HG02588 (cell line): ENCODE results near the gene COPE.

Experiments used
- ATAC-seq: cut with Tn5 transposase; IDR thresholded peaks from one replicate; pipeline ENCODE4 v1.9.1; 2021; ENCODE audit warnings: mild to moderate bottlenecking, moderate library complexity; ENCODE audit not compliant: unreplicated experiment

COPE gene

GRCh38 chr19:18895038-18895823 lies 24.0 kb downstream of the COPE start:
- ATAC-seq = no peak

DNA sequence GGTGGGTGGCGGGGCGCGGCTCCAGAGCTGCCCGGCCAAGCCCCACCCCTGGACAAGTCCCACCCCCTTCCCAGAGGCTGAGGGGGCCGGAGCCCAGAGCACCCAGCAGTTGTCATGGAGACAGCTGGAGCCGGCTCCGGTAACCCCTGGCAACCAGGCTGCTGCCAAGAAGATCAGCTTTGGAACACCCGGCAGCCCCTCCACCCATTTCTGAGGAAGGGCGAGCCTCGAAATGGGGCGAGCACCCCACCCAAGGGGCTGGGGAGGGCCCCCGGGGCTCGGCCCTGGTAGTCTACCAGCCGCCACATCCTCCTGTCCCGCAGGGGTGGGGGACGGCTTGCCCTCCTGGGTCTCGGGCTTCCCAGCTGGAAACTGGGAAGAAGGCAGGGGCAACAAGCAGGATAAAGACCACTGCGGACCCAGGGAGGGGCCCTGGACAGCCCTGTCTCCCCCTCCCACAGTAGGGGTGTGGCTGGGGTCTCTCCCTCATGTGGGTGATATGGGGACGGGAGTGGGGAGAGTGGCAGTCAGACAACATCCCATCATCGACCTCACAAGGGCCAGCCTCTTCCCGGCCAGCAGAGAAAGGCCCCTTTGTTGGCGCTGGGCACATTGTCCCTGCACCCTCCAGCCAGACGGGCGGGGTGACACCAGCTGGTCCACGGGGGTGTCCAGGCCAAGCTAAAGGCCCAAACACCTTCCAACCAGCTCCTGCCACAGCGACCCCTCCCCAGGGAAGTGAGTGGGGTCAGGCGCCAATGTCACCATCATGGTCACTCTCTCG lies 24.7 kb downstream of the COPE start:
- ATAC-seq = no peak

DNA sequence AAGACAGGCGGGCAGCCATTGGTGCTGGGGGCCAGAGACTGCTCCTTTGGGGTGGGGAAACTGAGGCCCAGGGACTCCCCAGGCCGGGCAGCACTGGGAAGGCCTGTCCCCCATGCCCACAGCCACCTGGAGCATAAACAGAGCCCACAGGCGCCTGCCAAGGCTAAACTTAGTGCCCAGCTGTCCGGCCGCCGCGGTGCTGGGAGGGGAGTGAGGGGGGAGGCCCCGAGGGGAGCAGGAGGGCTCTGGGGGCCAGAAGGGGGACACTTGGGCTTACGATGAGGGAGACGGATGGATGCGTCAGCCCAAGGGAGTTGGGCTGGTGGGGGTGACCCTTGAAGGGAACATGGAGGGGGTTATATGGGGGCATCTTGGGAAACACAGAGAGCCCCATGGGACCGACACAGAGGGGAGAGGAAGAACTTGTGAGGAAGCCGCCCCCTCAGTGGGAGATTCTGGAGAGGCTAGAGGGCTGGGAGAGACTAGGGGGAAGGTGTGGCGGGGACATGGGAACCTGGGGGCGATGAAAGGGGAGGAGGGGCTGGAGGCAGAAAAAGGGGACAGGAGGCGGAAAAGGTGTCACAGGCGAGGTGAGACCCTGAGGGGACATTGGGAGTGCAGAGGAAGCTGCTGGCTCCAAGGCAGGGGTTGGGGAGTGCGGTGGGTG lies 25.5 kb downstream of the COPE start:
- ATAC-seq = no peak

DNA sequence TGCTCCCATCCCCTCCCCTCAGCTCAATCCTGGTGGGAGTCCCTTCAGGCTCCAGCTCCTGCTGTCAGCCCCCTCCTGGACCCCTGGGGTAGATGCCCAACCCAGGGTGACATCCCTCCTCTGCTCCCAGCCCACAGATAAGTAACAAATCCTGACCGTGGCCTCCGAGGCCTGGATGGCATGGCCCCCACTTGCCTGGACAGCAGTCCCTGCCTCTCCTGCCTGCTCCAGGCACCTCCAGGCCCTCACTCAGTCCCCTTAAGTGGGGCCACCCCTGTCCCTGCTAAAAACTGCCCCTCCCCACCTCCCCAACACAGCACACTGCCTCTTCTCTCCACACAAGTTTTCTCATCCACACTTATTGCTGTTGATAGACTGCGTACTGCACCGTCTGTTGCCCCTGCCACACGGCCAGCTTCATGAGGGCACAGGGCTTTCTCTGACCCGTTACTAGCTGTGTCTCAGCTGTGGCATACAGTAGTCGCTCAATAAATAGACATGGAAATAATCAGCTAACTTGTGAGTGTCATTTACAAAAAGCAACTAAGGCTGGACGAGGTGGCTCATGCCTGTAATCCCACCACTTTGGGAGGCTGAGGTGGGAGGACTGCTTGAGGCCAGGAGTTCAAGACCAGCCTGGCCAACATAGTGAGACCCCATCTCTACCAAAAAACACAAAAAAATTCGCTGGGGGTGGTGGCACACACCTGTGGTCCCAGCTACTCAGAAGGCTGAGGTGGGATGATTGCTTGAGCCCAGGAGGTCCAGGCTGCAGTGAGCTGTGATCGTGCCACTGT lies 29.0 kb downstream of the COPE start:
- ATAC-seq = no peak

GRCh38 chr19:18886972-18887371 lies 32.2 kb downstream of the COPE start:
- ATAC-seq = no peak

DNA sequence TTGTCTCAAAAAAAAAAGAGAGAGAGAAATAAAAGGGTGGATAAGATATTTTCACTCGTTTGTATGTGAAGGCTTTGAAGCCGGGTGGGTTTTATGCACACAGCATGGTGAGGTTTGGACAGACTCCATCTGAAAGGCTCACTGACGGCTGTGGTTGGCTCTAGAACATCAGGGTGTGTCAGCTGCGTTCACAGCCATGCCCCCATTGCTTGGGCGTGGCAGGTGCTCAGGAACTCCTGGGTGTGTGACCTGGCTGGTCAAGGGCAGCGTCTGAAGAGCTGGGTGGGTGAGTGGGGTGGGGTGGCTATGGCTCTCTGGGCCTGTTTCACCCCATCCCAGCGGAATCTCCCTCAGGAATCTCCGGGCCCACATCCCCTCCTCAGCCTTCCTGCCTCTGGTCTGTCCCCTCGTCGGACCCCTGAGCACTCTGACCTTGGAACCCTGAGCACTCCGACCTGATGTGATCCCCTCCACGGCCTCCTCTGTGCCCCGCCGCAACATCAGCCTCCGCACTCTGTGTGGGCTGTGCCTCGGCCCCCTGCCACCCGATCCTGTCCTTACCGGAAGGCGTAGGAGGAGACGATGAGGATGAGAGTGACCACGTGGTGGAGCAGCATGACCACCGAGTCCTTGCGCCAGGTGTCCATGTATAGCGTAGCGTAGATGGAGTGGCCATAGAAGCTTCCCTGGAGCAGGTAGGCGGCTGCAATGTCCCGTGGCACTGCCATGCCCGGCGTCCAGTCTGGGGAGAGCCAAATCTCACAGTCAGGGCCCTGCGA lies 35.5 kb downstream of the COPE start:
- ATAC-seq = no peak

- no peak for ATAC-seq
Observed at GRCh38 chr19:18881491-18881890, 37.7 kb downstream of the COPE start.

DNA sequence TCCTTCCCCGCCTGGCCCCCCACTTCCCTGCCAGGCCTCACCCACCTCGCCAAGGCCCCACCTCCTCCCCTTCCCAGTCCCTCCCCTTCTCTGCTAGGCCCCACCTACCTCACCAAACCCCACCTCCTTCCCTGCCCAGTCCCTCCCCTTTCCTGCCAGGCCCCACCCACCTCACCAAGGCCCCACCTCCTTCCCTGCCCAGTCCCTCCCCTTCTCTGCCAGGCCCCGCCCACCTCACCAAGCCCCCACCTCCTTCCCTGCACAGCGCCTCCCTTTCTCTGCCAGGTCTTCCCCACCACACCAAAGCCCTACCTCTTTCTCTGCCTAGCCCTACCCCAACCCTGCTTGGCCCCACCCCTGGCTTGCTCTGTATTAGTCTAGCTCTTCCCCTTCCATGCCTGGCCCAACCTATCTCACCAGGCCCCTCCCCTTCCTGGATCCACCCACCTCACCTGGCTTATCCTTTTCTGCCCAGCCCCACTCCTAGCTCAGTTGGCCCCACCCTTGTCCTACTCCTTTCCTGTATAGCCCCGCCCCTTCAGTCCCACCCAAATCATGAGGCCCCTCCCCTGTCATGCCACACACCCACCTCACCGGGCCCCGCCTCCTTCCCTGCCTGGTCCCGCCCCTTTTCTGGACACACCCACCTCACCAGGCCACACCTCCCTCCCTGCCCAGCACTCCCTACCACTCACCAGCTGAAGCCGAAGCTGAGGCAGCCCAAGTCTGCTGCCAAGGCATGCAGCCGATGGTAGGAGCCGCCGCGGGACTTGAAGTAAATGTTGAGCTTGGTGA lies 39.4 kb downstream of the COPE start:
- ATAC-seq = no peak

DNA sequence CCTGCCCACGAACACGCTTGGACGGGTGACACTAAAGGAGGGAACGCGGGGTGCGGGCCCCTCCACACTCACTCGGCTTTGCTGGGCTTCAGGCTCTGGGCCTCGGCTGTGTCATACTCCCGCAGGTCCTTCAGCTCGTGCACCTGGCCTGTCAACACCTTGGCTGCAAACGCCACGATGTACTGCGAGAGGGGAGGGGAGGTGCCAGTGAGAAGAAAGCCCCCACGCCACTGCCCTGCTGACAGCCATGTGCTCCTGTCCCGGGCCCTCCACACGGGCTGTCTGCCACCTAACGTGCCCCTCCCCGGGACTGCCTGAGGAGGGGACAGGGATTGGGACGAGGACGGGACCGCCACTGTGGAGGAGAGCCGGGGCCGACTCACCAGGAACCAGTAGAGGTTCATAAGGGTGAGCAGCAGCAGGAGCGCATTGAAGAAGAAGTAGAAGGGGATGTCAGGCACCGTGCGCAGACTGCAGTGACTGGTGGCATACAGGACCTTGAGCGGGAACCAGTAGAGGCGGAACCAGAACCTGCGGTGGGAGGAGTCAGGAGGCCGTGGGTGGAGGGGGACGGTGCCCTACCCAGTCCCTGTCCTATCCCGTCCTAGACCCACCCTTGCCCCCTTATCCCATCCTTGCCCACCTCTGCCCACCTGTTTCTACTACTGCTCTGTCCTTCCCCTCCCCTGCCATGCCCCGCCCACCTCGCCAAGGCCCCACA lies 40.2 kb downstream of the COPE start:
- ATAC-seq = no peak

GRCh38 chr19:18878058-18878797 lies 41.0 kb downstream of the COPE start:
- no peak for ATAC-seq

GRCh38 chr19:18876865-18877264 lies 42.3 kb downstream of the COPE start:
- ATAC-seq = no peak

GRCh38 chr19:18875726-18876125 lies 43.5 kb downstream of the COPE start:
- ATAC-seq = no peak

GRCh38 chr19:18871543-18871942 lies 47.6 kb downstream of the COPE start:
- no peak for ATAC-seq

- ATAC-seq = no peak
Observed at GRCh38 chr19:18870531-18871172, 48.5 kb downstream of the COPE start.

DNA sequence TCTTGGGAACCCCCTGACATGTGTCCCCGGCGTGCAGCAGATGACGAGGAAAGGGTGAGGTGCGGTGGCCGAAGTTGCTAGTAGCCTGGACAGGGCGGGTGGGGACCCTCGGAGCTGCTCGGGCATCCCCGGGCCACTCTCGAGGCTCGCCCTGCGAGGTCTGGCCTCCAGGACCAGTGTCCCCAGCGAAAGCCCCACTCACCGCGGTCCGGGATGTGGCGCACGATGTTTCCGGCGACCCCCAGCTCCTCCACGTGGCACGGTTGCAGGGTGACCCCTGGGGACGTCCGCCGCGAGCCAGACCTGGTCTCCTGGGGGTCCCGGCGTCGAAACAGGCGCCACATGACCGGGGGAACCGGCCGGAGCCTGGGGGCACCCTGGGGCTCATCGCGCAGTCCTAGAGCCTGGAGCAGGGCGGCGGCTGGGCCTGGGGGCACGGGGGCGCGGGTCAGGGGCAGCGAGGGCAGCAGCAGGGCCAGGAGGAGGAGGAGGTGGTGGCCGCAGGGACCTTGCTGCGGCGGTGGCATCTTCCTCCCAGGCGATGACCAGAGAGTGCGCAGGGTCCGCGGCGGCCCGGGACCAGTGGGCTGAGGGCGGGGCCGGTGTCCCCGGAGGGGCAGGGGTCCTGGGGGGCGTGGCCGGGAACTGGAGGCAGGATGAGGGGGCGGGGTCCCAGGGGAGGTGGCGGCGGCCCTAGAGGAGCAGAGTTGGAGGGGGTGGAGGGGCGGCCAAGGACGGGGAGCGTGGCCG lies 49.2 kb downstream of the COPE start:
- no peak for ATAC-seq

- ATAC-seq = no peak
Observed at GRCh38 chr19:18869023-18869618, 50.1 kb downstream of the COPE start.
